DMS 273 treated with DMSO at 0.1 percent for 48 hours (cell line): ENCODE measurements around the gene MRPL38.

Experiments
- DNase-seq: peaks from one replicate; lab custom pipeline; 2025; lab: John Stamatoyannopoulos, UW

MRPL38 gene

DNA sequence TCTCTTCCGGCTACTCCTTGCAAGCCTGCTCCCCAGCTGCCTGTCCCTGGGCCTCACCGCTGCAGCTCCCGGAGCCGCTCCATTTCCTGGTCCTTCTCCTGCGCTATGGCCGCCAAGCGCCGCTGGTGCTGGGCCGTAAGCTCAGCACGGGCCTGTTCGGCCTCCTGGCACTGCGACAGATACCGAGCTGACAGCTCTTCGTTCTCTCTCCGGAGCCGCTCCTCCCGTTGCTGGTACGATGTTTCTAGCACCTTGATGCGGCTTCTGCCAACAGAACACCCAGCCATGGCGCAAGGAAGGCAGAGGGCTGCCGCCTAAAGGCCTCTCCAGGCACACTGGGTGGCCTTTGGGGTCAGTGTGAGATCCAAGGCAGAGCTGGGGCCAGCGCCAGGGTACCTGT, 14.9 kb upstream of the MRPL38 start:
- DNase-seq = no peak

DNA sequence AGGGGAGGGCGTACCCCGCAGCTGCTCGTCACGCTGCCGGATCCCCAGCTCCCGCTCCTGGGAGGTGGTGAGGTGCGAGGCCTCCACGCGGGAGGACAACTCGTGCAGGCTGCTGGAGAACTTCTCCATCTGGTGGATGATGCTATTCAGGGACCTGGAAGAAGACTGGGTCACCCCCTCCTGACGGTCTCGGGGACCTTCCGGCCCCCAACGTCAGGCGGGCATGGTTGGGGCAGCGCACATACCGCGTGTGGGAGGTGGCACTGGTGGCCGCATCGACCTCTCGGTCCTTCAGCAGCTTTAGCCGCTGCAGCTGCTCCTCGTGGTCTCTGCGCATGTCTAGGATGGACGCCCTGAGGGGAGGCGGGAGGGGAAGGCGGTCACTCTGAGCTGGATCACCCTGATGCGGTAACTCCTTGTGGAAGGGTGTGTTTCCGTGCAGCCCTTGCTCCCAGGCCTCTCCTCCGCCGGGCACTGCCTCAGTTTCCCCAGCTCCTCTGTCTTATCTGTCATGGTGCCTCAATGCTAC, 13.3 kb upstream of the MRPL38 start:
- no peak for DNase-seq

DNA sequence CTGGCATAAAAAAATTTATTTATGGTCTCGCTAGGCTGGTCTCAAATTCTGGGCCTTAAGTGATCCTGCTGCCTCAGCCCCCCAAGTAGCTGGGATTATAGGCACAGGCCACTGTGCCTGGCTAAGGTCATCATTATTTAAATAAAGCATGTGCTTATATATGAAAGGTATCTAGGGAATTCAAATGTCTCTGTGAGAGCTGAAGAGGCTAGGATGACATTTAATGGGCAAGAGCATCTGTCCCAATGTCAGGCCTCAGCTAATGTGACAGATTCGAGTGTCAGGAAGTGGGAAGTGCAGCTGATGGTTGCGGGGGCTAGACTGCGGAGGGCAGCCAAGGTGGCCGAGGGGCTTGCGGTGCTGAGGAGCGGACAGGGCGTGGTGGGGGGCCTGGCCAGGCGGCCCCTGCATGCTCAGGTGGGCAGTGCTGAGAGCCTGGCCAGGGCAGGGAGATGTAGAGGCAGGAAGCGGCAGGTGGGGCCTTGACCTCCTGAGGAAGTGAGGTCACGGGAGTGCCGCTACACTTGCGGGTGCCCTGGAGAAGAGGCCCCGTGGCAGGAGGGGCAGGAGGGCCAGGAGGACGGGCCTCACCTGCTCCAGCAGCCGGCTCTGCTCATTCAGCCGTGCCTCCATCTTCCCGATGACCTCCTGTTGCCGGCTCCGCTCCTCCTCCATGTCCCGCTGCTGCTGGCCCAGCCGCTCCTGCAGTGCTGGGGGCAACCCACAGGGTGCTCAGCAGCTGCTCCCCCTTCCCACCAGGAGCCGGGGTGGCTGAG, 12.6 kb upstream of the MRPL38 start:
- no peak for DNase-seq

- DNase-seq = no peak
Measured at GRCh38 chr17:75915268-75915667, 10.6 kb upstream of the MRPL38 start.

GRCh38 chr17:75914643-75915267, 10.1 kb upstream of the MRPL38 start:
- no peak for DNase-seq

- DNase-seq = no peak
Measured at GRCh38 chr17:75913537-75914210, 9.0 kb upstream of the MRPL38 start.

DNA sequence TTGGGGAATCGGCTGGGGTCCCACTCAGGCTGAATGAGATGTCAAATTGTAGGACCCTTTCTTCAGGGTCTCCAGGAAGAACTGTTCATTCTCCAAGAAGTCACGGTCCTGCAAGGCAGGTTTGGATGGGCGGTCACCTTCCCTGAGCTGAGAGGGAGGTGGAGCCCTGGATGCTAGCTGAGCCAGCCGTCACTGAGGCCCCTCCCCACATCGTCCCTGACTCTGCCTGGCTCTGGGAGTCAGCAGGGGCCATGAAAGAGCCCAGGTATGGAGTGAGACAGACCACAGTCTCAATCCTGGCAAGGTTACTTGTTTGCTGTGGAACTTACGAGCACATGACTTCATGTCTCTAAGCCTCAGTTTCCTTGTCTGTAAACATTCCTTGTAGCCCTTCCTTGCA, 6.0 kb upstream of the MRPL38 start:
- no peak for DNase-seq

DNA sequence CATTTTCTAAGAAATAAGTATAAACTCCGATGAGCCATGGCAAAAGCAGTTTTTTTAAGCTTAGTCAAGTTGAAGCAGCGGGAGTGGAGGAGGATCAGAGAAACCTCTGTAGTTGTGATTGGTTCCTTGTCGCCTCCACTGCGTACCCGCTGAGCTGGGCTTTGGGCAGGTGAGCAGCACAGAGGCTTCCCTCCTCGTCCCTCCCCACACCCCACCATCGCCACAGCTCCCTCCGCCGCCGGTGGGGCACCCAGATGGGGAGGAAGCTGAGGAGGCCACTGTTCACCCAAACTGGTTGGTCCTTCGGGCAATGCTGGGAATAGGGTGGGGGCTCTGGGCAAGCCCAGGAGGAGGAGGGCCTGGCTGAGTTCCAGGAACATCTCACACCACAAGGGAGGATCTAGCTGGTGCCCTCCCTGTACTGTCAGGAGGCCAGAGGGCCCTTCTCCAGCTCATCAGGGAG, 5.2 kb upstream of the MRPL38 start:
- no peak for DNase-seq

GRCh38 chr17:75909051-75909811, 4.5 kb upstream of the MRPL38 start:
- no peak for DNase-seq

DNA sequence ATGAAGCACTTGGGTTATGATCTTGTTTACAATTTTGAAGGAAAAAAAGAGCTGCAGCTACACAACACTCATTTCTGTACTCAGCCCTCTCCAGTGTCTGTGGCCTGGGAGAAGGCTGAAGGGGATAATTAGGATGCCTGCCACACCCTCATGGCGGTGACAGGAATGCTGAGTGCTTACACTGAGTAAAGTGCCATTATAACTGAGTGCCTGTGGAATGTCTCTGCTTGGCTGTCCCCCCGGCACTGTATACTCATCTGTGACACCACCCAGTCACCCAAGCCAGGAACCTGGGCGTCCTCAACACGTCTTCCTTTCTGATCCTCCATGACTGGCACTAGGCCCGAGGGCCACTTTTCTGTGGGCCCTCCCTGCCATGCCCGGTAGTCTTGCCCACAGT, 3.5 kb upstream of the MRPL38 start:
- DNase-seq = no peak

DNA sequence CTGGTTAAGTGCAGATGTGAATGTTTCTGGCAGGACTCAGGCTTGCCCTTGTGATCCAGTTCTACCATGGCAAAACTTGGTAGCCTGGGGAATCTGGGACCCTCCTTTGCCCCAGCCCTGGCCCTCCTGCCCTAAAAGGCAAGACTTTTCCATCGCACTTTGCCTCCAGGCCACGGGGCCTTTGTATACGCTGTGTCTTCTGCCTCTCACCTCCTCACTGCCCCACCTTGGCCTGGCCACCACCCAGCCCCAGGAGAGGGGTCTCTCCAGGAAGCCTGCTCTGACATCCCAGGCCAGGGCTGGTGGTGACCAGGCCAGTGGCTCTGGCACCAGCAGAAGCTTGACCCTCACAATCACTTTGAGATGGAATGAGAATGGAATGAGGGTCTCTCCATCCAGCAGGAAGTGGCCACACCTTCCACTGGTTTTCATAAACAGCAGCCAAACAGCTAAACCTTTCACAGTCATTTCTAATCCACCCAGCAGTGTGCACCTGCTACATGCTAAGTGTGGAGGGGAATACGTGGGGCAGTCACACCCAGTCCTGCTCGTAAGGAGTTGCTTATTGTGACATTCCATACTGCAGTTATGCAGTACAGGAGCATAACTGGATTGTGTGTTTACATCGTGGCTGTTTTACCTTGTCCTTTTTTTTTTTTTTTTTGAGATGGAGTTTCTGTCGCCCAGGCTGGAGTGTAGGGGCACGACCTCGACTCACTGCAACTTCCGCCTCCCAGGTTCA, 1.6 kb upstream of the MRPL38 start:
- no peak for DNase-seq

GRCh38 chr17:75902406-75902805, 2.3 kb downstream of the MRPL38 start:
- no peak for DNase-seq

- DNase-seq = no peak
Measured at GRCh38 chr17:75901727-75902126, 3.0 kb downstream of the MRPL38 start.

GRCh38 chr17:75900691-75901533, 3.8 kb downstream of the MRPL38 start:
- no peak for DNase-seq

DNA sequence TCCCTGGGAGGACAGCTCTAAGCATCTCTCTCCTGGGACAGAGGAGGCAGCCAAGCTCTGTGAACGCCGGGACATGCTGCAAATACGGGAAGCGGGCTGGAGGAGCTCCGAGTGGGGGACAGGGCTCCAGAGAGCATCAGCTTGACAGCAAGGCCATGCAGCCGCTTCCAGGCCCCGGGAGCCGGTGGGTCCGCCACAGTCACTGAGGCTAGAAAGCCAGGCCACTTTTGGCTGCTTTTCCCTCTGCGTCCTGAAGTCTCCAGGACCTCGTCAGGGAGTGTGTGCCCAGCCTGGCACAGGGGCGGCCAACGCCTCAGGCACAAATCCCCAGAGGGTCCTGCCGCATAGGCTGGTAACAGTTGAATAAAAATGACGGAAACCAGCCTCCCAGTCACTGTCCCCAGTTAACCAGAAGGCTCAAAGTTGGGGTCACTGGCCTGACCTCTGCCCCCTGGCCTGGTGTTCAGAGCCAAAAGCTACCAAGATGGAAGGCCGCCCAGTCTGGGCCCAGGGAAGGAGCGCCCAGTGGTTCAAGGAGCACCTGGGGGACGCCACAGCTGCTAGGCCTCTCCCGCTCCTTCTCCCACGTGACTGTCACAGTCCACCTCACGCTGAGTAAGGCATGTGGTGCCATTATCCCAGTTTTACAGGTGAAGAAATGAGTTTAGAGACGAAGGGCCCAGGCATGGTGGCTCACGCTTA, 4.8 kb downstream of the MRPL38 start:
- DNase-seq = no peak

- DNase-seq = no peak
Measured at GRCh38 chr17:75899353-75899752, 5.3 kb downstream of the MRPL38 start.

GRCh38 chr17:75898791-75899190, 5.9 kb downstream of the MRPL38 start:
- DNase-seq = no peak

DNA sequence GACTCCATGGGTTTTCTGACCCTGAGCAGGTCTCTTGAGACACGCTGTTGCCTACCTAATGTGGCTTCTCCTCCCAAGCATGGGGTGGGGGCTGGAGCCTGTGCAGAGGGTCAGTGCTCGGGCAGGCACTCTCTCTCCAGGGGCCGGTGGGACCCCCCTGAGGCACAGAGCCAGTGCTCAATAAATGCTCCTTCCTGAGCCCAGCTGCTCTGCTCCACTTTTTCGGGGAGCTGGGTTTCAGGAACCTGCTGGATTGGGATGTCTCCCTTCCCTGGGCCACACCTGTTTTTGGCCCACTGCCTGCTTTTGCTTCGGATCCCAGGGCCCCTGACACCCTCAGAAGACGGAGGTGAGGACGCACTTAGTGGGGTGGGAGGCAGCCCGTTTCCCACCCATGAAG, 6.6 kb downstream of the MRPL38 start:
- no peak for DNase-seq

DNA sequence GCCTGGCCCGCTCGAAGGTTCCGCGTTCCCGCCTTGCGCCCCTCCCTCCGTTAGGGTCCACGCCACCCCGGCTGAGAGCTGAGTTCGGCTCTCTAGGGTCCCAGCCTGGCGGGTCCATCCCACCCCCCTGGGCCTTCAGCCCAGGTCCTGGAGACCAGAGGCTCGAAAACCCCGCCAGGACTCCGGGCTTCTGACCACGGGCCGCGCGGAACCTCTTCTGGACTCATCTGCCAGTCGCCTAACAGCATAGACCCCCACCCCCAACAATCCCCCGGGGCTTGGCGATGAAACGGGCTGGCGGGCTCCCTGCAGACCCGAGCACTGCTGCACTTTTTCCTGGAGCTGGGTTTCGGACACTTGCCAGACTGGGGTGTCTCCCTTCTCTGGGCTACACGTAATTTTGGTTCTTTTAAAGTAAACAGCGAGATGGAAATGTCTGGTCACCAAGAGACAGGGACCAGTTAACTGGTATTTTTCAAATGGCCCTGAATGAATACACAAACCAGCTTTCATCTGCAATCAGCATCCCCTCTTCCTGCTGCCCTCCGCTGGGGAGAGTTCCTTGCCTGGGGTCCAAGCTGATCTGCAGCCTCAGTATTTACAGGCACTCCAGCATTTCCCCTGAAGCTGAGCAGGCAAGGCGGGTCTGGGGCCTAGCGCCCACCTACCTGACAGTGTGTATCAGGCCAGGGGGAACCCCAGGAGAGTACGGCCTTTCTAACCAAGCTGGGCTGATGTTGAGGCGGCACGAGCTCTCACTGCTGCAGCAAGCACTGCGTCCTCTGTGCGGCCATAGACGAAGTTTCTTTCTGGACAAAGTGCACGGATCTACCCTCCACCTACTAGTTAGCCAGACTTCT, 7.3 kb downstream of the MRPL38 start:
- no peak for DNase-seq
